Gastrocnemius medialis (tissue), 4 donors: ENCODE data around the gene SLC18A2.

Experiments
- CTCF ChIP-seq, 5 experiments: fragments of 450-650 bp in 3 of 5; fragments of 200-600 bp in 2 of 5; sonication (generic) in 2 of 5; IDR thresholded peaks in 4 of 5; conservative IDR thresholded peaks in 1 of 5; 1 replicate in 4 of 5; 2 replicates in 1 of 5; pipeline ENCODE4 v1.5.1; 2016 to 2019; ENCODE audit warnings: antibody characterized with exemption in 5 of 5, mild to moderate bottlenecking in 3 of 5, moderate library complexity in 3 of 5
- POLR2A ChIP-seq, 2 donors: fragments of 450-650 bp; IDR thresholded peaks; one replicate each; pipeline ENCODE4 v1.6.1; 2017; ENCODE audit warnings: antibody characterized with exemption in 2 of 2, mild to moderate bottlenecking in 2 of 2, moderate library complexity in 2 of 2

GRCh38 chr10:117242463-117242832 lies 1.5 kb downstream of the SLC18A2 start:
- TF ChIP-seq CTCF (IDR thresholded peaks at IDR 0.05 in 4 of 5, conservative IDR thresholded peaks at IDR 0.05 in 1 of 5): no peak
- TF ChIP-seq POLR2A (IDR thresholded peaks at IDR 0.05): no peak
